ENCODE results near the gene LRMDA.

The LRMDA gene

DNA sequence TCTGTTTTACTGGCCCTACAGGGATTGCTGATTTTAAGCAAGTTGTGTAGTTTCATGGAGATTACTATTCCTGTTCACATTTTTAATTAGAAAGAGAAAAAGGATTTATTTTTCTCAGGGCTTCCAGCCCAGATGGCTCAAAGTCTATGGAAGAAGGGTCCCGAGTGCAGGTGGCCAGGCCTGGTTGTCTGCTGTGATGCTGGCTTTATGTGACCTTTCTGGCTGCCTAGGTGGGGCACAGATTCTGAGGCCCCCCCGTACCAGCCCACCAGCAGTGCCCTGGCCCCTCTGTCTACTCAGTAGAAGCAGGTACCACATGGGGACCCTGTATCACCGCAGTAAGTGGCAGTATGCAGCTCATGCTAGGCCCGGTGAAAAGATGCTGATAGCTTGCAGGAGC, 426.5 kb downstream of the LRMDA start:
- in situ Hi-C loops (cut with HindIII; ENCODE audit: low sequenced_read_pairs), result no loop called here
- no peak overlapping the region for H3K4me3 ChIP-seq (ENCODE audit: low read depth, low read length)
- no peak for DNase-seq (ENCODE audit: low read depth)
- TF ChIP-seq, protein P1, sequence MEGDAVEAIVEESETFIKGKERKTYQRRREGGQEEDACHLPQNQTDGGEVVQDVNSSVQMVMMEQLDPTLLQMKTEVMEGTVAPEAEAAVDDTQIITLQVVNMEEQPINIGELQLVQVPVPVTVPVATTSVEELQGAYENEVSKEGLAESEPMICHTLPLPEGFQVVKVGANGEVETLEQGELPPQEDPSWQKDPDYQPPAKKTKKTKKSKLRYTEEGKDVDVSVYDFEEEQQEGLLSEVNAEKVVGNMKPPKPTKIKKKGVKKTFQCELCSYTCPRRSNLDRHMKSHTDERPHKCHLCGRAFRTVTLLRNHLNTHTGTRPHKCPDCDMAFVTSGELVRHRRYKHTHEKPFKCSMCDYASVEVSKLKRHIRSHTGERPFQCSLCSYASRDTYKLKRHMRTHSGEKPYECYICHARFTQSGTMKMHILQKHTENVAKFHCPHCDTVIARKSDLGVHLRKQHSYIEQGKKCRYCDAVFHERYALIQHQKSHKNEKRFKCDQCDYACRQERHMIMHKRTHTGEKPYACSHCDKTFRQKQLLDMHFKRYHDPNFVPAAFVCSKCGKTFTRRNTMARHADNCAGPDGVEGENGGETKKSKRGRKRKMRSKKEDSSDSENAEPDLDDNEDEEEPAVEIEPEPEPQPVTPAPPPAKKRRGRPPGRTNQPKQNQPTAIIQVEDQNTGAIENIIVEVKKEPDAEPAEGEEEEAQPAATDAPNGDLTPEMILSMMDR (IDR thresholded peaks at IDR 0.05; ENCODE audit: low read depth, low read length, missing control alignments), result no peak

DNA sequence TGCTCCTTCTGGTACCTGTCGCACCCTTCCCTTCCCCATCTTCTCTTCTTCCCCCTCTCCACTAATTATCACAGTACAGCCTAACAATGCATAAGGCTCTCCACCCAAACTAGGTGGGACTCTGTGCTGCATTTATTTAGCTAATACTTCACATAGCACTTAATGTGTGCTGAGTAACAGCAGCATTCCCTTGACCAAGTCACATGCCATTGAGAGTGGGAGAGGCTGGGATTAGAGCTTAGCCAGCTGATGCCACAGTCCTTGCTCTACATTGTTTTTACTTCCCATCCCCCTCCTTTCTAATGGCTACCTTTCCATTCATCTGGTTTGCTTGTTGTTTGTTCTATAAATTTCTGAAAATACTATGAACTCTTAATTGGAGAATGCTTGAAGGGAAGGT, 426.9 kb downstream of the LRMDA start:
- no peak overlapping the region for H3K4me3 ChIP-seq (ENCODE audit: low read depth, low read length)
- in situ Hi-C loops (cut with HindIII; ENCODE audit: low sequenced_read_pairs), result no loop called here
- TF ChIP-seq, protein P1 (IDR thresholded peaks at IDR 0.05; ENCODE audit: low read depth, low read length, missing control alignments), result no peak
- no peak for DNase-seq (ENCODE audit: low read depth)

GRCh38 chr10:75859141-75859540, 427.7 kb downstream of the LRMDA start:
- no peak for DNase-seq (ENCODE audit: low read depth)
- TF ChIP-seq, protein P1 (IDR thresholded peaks at IDR 0.05; ENCODE audit: low read depth, low read length, missing control alignments), result no peak
- no peak overlapping the region for H3K4me3 ChIP-seq (ENCODE audit: low read depth, low read length)
- in situ Hi-C loops (cut with HindIII; ENCODE audit: low sequenced_read_pairs), result no loop called here

DNA sequence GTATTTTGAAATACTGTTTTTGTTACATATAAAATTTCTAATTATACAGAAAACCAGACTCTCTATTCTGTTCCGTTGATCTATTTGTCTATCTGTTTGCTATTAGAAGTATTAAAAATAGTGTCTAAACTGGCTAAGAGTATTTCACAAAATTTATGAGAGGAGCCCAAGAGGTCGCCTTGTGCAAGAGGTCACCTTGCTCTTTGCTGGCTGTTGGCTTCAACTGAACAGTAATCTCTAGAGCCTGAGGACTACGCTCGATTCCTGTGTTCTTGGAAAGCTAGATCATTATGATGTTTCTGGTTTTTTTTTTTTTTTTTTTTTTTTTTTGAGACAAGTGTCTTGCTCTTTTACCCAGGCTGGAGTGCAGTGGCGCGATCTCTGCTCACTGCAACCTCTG, 428.6 kb downstream of the LRMDA start:
- TF ChIP-seq, protein P1 (IDR thresholded peaks at IDR 0.05; ENCODE audit: low read depth, low read length, missing control alignments), result no peak
- in situ Hi-C loops (cut with HindIII; ENCODE audit: low sequenced_read_pairs), result no loop called here
- no peak for DNase-seq (ENCODE audit: low read depth)
- no peak overlapping the region for H3K4me3 ChIP-seq (ENCODE audit: low read depth, low read length)

DNA sequence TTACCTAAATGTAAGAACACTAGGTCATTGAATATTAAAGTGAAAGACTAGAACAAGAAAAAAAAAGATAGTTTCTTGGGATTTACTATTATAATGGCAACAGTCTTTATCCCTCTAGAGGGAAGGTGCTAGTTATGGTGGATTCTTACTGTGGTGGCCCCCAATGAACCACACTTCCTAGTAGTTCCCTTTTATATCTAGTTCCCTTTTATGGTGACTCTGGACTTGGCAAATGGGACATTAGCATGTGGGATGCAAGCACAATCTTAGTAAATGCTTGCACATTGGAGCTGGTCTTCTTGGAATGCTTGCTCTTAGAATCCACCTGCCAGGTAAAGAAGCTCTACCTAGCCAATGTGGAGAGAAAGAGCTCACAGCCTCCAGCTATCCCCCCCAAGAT, 430.2 kb downstream of the LRMDA start:
- no peak overlapping the region for H3K4me3 ChIP-seq (ENCODE audit: low read depth, low read length)
- DNase-seq (ENCODE audit: low read depth), result no peak
- in situ Hi-C loops (cut with HindIII; ENCODE audit: low sequenced_read_pairs), result no loop called here
- TF ChIP-seq, protein P1 (IDR thresholded peaks at IDR 0.05; ENCODE audit: low read depth, low read length, missing control alignments), result no peak

DNA sequence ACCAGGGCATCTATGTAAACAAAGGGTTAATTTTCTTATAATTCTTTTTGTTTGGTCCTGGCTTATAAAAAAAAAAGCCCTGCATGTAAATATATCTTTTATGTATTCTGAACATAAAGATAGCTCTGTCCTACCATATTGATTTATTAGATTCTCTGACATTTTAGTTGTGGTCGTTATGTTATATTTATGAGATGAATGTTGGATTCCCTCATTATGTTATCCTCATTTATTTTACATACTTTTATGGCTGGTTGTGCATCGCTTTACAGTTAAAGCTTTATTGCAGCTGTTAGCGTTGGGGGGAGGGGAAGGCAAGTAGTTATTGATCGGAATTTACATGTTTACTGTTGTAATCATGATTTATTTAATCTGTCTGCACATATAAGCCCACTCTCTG, 431.5 kb downstream of the LRMDA start:
- in situ Hi-C loops (cut with HindIII; ENCODE audit: low sequenced_read_pairs), result no loop called here
- TF ChIP-seq, protein P1 (IDR thresholded peaks at IDR 0.05; ENCODE audit: low read depth, low read length, missing control alignments), result no peak
- DNase-seq (ENCODE audit: low read depth), result no peak
- no peak overlapping the region for H3K4me3 ChIP-seq (ENCODE audit: low read depth, low read length)

- in situ Hi-C loops (cut with HindIII; ENCODE audit: low sequenced_read_pairs), result no loop called here
- DNase-seq (ENCODE audit: low read depth), result no peak
- TF ChIP-seq, protein P1 (IDR thresholded peaks at IDR 0.05; ENCODE audit: low read depth, low read length, missing control alignments), result no peak
- no peak overlapping the region for H3K4me3 ChIP-seq (ENCODE audit: low read depth, low read length)
Measured at GRCh38 chr10:75864717-75865116, 433.3 kb downstream of the LRMDA start.

All from astrocyte of the cerebellum (primary cell).